ENCODE results near the gene EEPD1.

- TF ChIP-seq CTCF (IDR thresholded peaks at IDR 0.05) (no peak), POLR2A (IDR thresholded peaks at IDR 0.05) (no peak)
These were observed 64.3 kb downstream of the EEPD1 start for GRCh38 chr7:36217211-36217960.

Measured in uterus (tissue), 2 donors.